HG03159 (cell line): ENCODE data around the gene IFNGR1.
"Not testable (repeated sequence)": the region's sequence is repeated elsewhere in the genome, so short reads cannot be mapped to it uniquely, and the experiment has no call there.

Experiments used
- ATAC-seq: cut with Tn5 transposase; IDR thresholded peaks from one replicate; pipeline ENCODE4 v1.9.1; 2021; ENCODE audit warnings: mild to moderate bottlenecking, moderate library complexity; ENCODE audit not compliant: unreplicated experiment

Gene IFNGR1

GRCh38 chr6:137213813-137214212 lies 5.4 kb downstream of the IFNGR1 start:
- no peak for ATAC-seq

GRCh38 chr6:137213331-137213740 lies 5.8 kb downstream of the IFNGR1 start:
- no peak for ATAC-seq

- ATAC-seq = no peak
Measured at GRCh38 chr6:137211910-137212309, 7.3 kb downstream of the IFNGR1 start.

- no peak for ATAC-seq
Measured at GRCh38 chr6:137210903-137211302, 8.3 kb downstream of the IFNGR1 start.

GRCh38 chr6:137208279-137208678 lies 10.9 kb downstream of the IFNGR1 start:
- ATAC-seq = no peak

- ATAC-seq = not testable (repeated sequence)
Measured at GRCh38 chr6:137207457-137207856, 11.7 kb downstream of the IFNGR1 start.

GRCh38 chr6:137206577-137206976 lies 12.6 kb downstream of the IFNGR1 start:
- ATAC-seq = no peak

GRCh38 chr6:137203256-137203655 lies 15.9 kb downstream of the IFNGR1 start:
- ATAC-seq = no peak

- no peak for ATAC-seq
Measured at GRCh38 chr6:137202078-137202477, 17.1 kb downstream of the IFNGR1 start.

GRCh38 chr6:137201006-137201405 lies 18.2 kb downstream of the IFNGR1 start:
- no peak for ATAC-seq

- ATAC-seq = no peak
Measured at GRCh38 chr6:137200288-137200687, 18.9 kb downstream of the IFNGR1 start.

- no peak for ATAC-seq
Measured at GRCh38 chr6:137197684-137198645, 21.2 kb downstream of the IFNGR1 start.

- no peak for ATAC-seq
Measured at GRCh38 chr6:137193256-137194070, 25.7 kb downstream of the IFNGR1 start.

GRCh38 chr6:137192821-137193220 lies 26.4 kb downstream of the IFNGR1 start:
- no peak for ATAC-seq

GRCh38 chr6:137191670-137192069 lies 27.5 kb downstream of the IFNGR1 start:
- no peak for ATAC-seq

- no peak for ATAC-seq
Measured at GRCh38 chr6:137191236-137191635, 27.9 kb downstream of the IFNGR1 start.

- no peak for ATAC-seq
Measured at GRCh38 chr6:137190583-137191094, 28.5 kb downstream of the IFNGR1 start.

- no peak for ATAC-seq
Measured at GRCh38 chr6:137188855-137189254, 30.3 kb downstream of the IFNGR1 start.

GRCh38 chr6:137185290-137185689 lies 33.9 kb downstream of the IFNGR1 start:
- no peak for ATAC-seq

GRCh38 chr6:137182654-137183073 lies 36.5 kb downstream of the IFNGR1 start:
- ATAC-seq = no peak

GRCh38 chr6:137181891-137182653 lies 37.1 kb downstream of the IFNGR1 start:
- no peak for ATAC-seq
